CD4-positive, alpha-beta T cell (primary cell): ENCODE measurements around the gene CADM4. TPM values are rescaled to one million over a fixed set of nuclear protein-coding genes. Genes with fewer than 3 reads are reported as not detected.
"Not testable (repeated sequence)": the region's sequence is repeated elsewhere in the genome, so short reads cannot be mapped to it uniquely, and the experiment has no call there.

ENCODE experiments used
- ATAC-seq: fragments of 200-7000 bp; cut with Tn5 transposase; one replicate; pipeline ENCODE4 v1.10.0; 2022; ENCODE audit warnings: mild to moderate bottlenecking; ENCODE audit not compliant: poor library complexity
- CTCF ChIA-PET: fragments of 350-600 bp; sonication (Branson Sonifier 250); formaldehyde crosslinking; loops from one replicate; lab custom pipeline; 2021; ENCODE audit warnings: antibody characterized with exemption, inconsistent platforms; lab: Charles Lee
- POLR2A ChIA-PET: fragments of 350-600 bp; sonication (Branson Sonifier 250); formaldehyde crosslinking; loops from one replicate; lab custom pipeline; 2021; ENCODE audit warnings: antibody characterized with exemption, inconsistent platforms; lab: Charles Lee
- DNase-seq, 14 experiments: peaks; one replicate each; pipeline ENCODE4 v3.0.0-alpha.2; 2013 to 2020; ENCODE audit warnings: mixed read lengths in 2 of 14
- H3K27ac ChIP-seq, 2 donors: one replicate each; pipeline versions ENCODE4 v1.5.1 to v1.7.0; 2013; ENCODE audit warnings: low read length in 2 of 2, low read depth in 1 of 2, mild to moderate bottlenecking in 1 of 2
- H3K27me3 ChIP-seq, 2 experiments: 1 replicate in 1 of 2; 2 replicates in 1 of 2; pipeline versions ENCODE4 v1.6.1 to v1.7.0; 2013; ENCODE audit warnings: low read length in 2 of 2, control low read depth in 1 of 2, mild to moderate bottlenecking in 1 of 2, moderate library complexity in 1 of 2; ENCODE audit not compliant: insufficient read depth in 2 of 2, control insufficient read depth in 1 of 2
- H3K36me3 ChIP-seq: one replicate; pipeline ENCODE4 v1.6.1; 2013; ENCODE audit warnings: low read length, control low read depth; ENCODE audit not compliant: insufficient read depth
- H3K4me1 ChIP-seq: one replicate; pipeline ENCODE4 v1.6.1; 2013; ENCODE audit warnings: low read length, control low read depth; ENCODE audit not compliant: insufficient read depth
- H3K4me3 ChIP-seq: one replicate; pipeline ENCODE4 v1.5.1; 2013; ENCODE audit warnings: mild to moderate bottlenecking, low read length, moderate library complexity
- H3K9me3 ChIP-seq, 2 experiments: 1 replicate in 1 of 2; 2 replicates in 1 of 2; pipeline versions ENCODE4 v1.6.1 to v1.7.0; 2013; ENCODE audit warnings: low read length in 2 of 2, mild to moderate bottlenecking in 2 of 2, control low read depth in 1 of 2, moderate library complexity in 1 of 2; ENCODE audit not compliant: control insufficient read depth in 1 of 2, insufficient read depth in 1 of 2
- H3K27ac Mint-ChIP-seq: one replicate; pipeline ENCODE4 v1.8.0; 2020; ENCODE audit warnings: mixed read lengths
- H3K27me3 Mint-ChIP-seq: one replicate; pipeline ENCODE4 v1.8.0; 2021; ENCODE audit warnings: mixed read lengths
- H3K36me3 Mint-ChIP-seq: one replicate; pipeline ENCODE4 v1.8.0; 2021; ENCODE audit warnings: low read depth, mixed read lengths
- H3K4me1 Mint-ChIP-seq: one replicate; pipeline ENCODE4 v1.8.0; 2021; ENCODE audit warnings: low read depth, mixed read lengths
- H3K4me3 Mint-ChIP-seq: one replicate; pipeline ENCODE4 v1.8.0; 2020; ENCODE audit warnings: mild to moderate bottlenecking, mixed read lengths
- H3K9me3 Mint-ChIP-seq: one replicate; pipeline ENCODE4 v1.8.0; 2020; ENCODE audit warnings: mixed read lengths
- CTCF ChIP-seq: fragments of 200-600 bp; IDR thresholded peaks from one replicate; pipeline ENCODE4 v1.8.0; 2022; ENCODE audit warnings: antibody characterized with exemption, mild to moderate bottlenecking
- intact Hi-C, 2 experiments: fragments of 100-400 bp; cut with DNase I in 1 of 2; cut with micrococcal nuclease in 1 of 2; formaldehyde crosslinking; loops; one replicate each; pipeline versions ENCODE4 v1.15.1 to v1.9.0; 2023 to 2025; cut with DNase I, micrococcal nuclease
- total RNA-seq, 174 experiments: library from RNA in 2 of 174; stranded (reverse) in 2 of 174; gene quantifications; one replicate each; pipeline ENCODE4 v1.2.3 and lab custom pipeline; 2021 to 2026

The CADM4 gene
- total RNA-seq, 2 experiments from 2014 or later, result 0.28 to 0.36 TPM

DNA sequence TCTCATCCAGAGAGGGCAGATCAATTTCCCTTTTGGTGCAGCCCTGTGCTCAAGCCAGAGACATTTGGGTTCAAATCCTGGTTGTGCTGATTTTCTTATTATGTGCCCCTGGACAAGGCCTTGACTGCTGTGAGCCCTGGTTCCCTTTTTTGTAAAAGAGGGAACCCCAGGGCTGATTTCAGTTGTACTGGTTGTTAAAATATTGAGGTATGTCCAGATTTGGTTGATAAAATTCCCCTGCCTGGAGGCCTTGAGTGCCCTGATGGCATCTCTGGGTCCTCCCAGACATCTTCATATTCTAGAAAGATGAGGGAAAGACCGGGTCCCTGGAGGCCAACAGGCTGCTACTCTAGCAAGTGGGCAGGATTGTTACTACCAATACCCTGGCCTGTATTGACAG, 44.7 kb upstream of the CADM4 start:
- intact Hi-C loops, result no loop called here
- no peaks in the 10 kb centered on the region for H3K4me1 Mint-ChIP-seq
- no peaks in the 10 kb centered on the region for H3K9me3 Mint-ChIP-seq
- H3K27ac Mint-ChIP-seq, result no peak overlapping the region
- ATAC-seq (no peak), DNase-seq (no peak)
- no peaks in the 10 kb centered on the region for H3K9me3 ChIP-seq
- no peak for TF ChIP-seq CTCF
- H3K4me3 Mint-ChIP-seq, result no peak overlapping the region
- H3K27ac ChIP-seq, result no peak overlapping the region
- no peaks in the 10 kb centered on the region for H3K27me3 Mint-ChIP-seq
- H3K36me3 ChIP-seq, result no peaks in the 10 kb centered on the region
- POLR2A ChIA-PET, result interaction anchor here (0.6 kb wide), 1 partner anchor 243 kb away, joined by 3 read pairs; no protein-coding TSS in a partner anchor
- H3K36me3 Mint-ChIP-seq, result no peaks in the 10 kb centered on the region
- CTCF ChIA-PET, result no interaction called here
- H3K27me3 ChIP-seq, result no peaks in the 10 kb centered on the region
- H3K4me1 ChIP-seq, result no peaks in the 10 kb centered on the region
- no peak overlapping the region for H3K4me3 ChIP-seq

DNA sequence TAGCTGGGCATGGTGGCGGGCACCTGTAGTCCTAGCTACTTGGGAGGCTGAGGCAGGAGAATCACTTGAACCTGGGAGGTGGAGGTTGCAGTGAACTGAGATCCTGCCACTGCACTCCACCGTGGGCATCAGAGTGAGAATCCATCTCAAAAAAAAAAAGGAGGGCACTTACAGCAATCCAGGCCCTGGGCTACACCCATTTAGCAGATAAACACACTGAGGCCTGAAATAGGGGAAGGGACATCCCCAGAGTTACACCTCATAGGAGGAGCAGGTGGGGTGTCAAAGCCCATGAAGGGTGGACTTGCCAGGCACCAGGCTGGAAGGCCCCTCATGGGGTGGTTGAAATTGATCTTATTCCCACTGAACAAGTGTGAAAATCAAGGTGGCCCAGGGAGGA, 44.3 kb upstream of the CADM4 start:
- CTCF ChIA-PET, result no interaction called here
- Histone ChIP-seq H3K4me1 (no peaks in the 10 kb centered on the region), H3K27me3 (no peaks in the 10 kb centered on the region), H3K27ac (no peak overlapping the region), H3K9me3 (no peaks in the 10 kb centered on the region), H3K36me3 (no peaks in the 10 kb centered on the region), H3K4me3 (no peak overlapping the region)
- intact Hi-C loops, result no loop called here
- POLR2A ChIA-PET, result no interaction called here
- Mint-ChIP-seq H3K9me3 (no peaks in the 10 kb centered on the region), H3K4me1 (no peaks in the 10 kb centered on the region), H3K27ac (no peak overlapping the region), H3K36me3 (no peaks in the 10 kb centered on the region), H3K4me3 (no peak overlapping the region), H3K27me3 (no peaks in the 10 kb centered on the region)
- TF ChIP-seq CTCF, result no peak
- ATAC-seq (no peak), DNase-seq (no peak)

GRCh38 chr19:43682824-43683661, 43.4 kb upstream of the CADM4 start:
- CTCF ChIA-PET, result no interaction called here
- H3K27ac Mint-ChIP-seq, result no peak overlapping the region
- no peak for ATAC-seq
- H3K4me1 Mint-ChIP-seq, result no peaks in the 10 kb centered on the region
- H3K9me3 ChIP-seq, result no peaks in the 10 kb centered on the region
- H3K27ac ChIP-seq, result no peak overlapping the region
- no peak for DNase-seq
- POLR2A ChIA-PET, result no interaction called here
- H3K27me3 Mint-ChIP-seq, result no peaks in the 10 kb centered on the region
- H3K36me3 ChIP-seq, result no peaks in the 10 kb centered on the region
- no peaks in the 10 kb centered on the region for H3K9me3 Mint-ChIP-seq
- H3K4me3 ChIP-seq, result no peak overlapping the region
- no peaks in the 10 kb centered on the region for H3K27me3 ChIP-seq
- no peak for TF ChIP-seq CTCF
- H3K4me1 ChIP-seq, result no peaks in the 10 kb centered on the region
- no peak overlapping the region for H3K4me3 Mint-ChIP-seq
- H3K36me3 Mint-ChIP-seq, result no peaks in the 10 kb centered on the region
- intact Hi-C loops, result no loop called here

DNA sequence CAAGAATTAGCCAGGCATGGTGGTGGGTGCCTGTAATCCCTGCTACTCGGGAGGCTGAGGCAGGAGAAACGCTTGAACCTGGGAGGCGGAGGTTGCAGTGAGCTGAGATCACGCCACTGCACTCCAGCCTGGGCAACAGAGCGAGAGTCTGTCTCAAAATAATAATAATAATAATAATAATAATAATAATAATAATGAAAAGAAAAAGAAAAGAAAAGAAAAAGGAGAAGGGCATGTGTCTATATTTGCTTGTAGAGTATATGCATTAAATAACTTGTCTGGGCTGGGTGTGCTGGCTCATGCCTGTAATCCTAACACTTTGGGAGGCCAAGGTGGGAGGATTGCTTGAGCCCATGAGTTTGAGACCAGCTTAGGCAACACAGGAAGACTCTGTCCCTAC, 42.6 kb upstream of the CADM4 start:
- H3K4me3 Mint-ChIP-seq, H3K36me3 ChIP-seq, DNase-seq, H3K4me3 ChIP-seq, H3K9me3 ChIP-seq, H3K27ac ChIP-seq, ATAC-seq, intact Hi-C loops, H3K36me3 Mint-ChIP-seq, H3K4me1 ChIP-seq, CTCF ChIA-PET, H3K4me1 Mint-ChIP-seq, H3K27ac Mint-ChIP-seq, H3K9me3 Mint-ChIP-seq, H3K27me3 Mint-ChIP-seq, H3K27me3 ChIP-seq, POLR2A ChIA-PET: not testable (repeated sequence)
